A204.1 (cell line): ENCODE results near the gene DSC2.
A peak's percentile ranks its signal among the peaks of the same experiment; 100 is the strongest.

ENCODE experiments used
- FAIRE-seq: peaks from 2 replicates; lab custom pipeline; 2012; peaks lifted over from hg19 to GRCh38; lab: Jason Lieb, UNC

The DSC2 gene

DNA sequence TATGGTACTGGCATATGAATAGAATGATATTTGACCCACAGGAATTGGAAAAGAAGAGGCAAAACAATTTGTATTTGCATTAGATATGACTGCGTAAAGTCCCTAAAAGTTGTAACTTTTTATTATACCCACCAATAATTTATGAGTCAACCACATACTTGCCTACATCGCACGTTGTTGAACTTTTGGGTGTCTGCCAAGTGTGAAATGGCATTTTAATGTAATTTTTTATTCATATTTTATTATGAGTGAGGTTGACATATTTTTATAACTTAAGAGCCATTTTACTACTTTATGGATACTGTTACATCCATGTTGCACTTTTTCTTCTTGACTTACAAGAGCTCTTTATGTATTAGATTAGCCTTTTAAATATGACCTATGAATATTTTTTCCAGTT is 4.6 kb downstream of the DSC2 start:
- FAIRE-seq, result no peak

DNA sequence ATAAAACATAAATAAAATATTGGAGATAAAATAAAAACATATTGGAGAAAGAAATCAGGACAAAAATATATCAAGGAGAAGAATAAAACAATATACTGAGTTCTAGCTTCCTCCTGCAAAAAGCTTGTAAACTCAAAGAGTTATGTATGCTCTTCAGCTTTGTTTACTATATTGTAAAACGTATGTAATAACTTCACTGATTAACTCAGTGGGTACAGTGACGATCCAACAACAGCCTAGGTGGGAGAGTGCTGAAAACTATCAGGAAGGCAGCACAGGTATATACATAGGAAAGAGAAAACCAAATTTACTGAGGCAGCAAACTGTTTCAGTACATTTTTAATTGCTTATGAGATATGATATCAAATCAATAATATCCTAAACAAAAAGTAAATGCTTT is 8.3 kb downstream of the DSC2 start:
- FAIRE-seq, result no peak

DNA sequence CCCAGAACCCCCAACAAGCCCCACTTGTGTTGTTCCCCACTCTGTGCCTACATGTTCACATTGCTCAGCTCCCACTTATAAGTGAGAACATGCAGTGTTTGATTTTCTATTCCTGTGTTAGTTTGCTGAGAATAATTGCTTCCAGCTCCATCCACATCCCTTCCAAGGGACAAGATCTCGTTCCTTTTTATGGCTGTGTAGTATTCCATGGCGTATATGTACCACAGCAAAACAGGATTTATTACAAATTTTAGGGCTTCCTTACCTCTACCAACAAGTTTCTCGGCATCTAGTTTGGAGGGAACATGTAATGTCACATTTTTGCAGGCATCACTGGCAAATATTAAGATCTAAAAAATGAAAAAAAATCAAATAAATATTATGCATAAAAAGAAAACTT is 8.9 kb downstream of the DSC2 start:
- no peak for FAIRE-seq

DNA sequence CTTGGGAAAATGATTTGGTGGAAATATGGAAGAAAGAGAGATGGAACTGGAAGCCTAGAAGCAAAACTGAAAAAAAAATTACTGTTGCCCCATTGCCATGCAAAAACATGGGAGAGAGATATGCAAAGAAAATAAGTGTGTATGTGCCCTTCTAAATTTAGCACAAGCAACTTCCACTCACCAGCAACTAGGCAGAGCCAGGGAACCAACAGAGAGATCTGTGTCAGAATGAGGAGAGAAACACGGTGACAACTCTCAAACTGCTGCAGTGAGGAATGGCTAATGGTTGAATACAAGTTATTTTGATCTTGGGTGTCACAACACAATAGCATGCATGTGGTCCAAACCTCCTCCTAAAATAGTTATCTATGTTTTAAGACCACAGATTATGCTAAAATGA is 10.9 kb downstream of the DSC2 start:
- FAIRE-seq, result no peak

DNA sequence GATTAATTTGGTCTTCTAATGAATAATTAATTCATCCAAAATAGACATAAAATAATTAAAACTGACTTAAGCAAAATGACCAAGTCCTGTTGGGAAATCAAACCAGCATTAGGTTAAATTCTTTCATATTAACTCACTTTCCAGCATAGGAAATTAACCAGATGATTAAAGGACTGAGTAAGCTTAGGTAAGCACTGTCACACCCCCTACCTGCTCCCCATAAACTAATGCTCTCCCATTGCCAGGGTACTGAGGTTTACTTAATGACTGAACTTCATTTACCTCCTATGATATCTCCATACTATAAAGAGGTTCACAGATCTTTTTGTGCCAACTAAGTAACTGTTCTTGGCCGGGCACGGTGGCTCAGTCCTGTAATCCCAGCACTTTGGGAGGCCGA is 13.7 kb downstream of the DSC2 start:
- no peak for FAIRE-seq

DNA sequence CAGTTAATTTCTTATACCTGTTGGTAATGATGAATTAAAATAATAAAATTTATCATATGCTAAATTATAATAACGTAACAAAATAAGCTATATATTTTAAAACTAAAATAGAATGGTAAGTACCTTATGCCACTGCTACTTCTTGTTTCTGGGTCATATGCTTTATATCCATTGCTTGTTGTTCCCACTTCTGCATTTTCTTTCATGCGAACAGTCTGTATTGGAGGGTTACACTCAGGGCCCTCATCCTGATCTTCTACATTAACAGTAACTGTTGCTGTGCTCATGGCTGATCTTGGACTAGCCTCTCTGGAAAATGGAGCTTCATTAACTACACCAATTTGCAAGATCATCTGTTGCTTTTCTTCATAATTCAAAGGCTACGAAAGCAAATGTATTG is 22.2 kb downstream of the DSC2 start:
- no peak for FAIRE-seq

DNA sequence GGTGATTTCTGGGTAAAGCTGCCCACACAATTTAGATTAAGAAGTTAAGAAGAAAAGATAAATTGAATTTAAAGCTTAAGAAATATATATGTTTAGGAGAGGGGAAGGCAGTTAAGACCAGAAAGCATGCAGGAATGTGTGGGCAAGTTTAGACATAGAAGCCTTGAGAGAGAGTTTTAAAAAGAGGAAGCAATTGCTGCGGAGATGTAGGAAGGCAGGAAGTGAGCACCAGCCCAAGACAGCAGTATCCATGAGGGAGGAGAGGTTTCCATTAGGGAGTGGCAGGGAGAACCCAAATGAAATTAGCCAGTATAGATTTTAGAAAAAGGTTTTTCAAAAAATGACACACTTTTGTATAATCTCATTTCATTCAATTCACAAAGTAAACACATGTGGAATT is 24.3 kb downstream of the DSC2 start:
- no peak for FAIRE-seq

DNA sequence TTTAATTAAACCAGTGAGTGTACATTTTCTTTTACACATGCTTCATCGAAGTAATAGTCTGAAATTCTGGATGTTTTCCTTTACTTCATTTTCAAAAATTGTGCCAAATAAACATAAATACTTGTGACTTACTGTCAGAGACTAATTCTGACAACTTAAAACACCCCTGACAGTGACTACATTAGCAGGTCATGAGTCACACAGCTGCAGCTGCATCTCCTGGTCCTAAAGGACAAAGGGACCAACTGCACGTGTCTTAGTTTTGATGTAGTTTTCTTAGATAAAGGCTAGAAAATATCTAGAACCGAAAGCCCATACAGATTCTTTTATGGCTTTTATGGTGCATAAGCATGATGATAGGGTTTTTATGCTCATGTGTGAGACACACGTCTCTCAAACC is 30.0 kb downstream of the DSC2 start:
- FAIRE-seq, result no peak

DNA sequence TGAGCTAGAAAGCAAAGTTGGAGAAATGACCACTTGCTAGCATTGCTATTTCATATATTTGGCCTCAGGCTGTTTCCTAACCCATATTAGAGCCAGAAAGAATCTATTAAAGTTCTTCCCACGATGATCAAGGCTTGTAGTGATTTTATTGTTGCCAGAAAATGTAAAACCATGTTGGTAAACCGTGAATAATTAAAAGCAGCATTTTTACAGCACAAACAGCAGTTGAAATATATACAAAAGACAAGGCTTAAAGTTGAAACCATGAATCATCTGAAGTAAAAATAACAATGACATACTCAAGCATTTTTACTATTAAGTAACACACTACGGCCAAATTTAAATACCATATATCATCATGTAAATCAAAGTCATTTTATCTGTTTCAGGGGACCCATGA is 32.0 kb downstream of the DSC2 start:
- no peak for FAIRE-seq

DNA sequence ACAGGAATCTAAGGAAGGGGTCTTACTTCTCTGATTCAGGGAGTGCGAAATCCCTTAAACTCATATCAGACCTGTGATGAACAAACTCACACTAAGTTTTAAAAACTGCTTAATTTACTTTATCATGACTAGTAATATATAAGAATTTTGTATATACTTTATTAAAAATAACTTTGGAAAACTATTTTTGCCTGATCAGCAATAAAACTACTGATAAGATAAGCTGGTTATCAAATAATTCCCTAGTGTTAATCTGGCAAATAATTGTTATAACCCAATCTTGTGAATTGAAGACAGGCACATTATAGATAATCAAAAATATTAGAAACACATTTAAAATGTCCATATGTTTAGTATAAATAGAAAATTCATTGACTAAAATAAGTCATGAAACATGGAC is 36.0 kb downstream of the DSC2 start:
- no peak for FAIRE-seq

DNA sequence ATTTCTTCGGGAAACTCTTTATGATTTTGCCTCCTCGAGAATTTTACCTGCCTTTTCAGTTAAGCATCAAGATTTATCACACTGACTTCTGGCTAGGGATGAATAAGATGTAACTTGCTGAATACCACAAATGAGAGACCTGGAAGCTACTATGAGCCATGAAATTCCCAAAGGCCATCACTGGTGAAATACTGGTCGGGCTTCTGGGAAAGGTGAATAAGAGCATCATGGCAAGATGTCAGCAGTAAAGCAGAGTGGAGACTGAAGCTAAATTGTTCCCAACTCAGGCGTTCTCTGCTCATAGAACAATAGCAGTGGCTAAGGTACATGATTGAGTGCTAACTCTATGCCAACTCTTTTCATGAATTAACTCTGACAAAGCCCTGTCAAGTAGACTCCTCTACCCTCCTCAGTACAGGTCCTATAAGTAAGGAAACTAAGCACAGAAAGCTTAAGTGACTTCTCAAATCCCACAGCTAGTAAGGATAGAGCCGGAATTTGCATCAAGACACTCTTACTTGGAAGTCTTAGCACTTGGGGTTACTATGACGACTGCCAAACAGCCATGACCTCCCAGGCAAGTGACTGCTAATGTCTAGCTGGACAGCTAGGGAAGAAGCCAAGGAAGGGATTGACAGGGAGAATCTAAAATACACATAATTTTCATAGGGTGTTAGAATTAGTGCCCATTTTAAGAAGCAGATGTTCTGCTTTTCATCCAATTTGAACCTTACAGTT is 37.0 kb downstream of the DSC2 start:
- no peak for FAIRE-seq

DNA sequence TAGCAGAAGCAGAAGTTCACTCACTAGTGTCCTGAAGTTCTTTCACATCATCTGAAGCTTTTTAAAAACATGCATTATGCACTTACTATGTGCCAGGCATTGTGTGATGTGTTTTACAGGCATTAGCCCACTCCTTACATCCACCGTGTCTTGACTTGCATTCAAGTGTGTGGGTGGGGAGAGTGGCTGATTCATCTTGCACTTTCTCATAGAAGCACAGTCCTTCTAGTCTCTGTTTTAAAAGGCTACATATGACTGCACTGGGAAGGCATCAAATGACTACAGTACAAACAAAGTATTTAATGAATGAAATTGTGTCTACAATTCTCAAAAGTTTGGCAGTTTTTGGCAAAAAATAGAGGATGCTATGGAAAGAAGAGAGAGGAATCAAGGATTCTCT is 38.1 kb downstream of the DSC2 start:
- FAIRE-seq, result no peak

DNA sequence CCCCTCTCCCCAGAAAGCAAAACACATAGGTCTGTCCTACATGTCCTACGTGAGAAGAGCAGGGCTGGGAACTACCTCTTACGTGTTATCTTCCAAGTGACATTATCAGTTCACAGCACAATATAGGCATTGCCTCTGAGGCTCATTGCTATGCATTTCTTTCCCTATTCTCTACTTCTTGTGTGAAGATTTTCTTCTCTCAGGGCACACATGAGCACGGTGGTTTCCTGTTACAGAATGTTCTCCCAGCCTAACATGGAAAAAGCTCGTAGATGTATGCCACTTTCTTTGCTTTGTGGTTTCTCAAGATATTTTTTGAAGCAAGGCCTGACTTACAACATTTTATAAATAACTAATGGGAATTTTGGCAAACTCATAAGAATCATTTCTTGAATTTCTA is 40.3 kb downstream of the DSC2 start:
- no peak for FAIRE-seq

DNA sequence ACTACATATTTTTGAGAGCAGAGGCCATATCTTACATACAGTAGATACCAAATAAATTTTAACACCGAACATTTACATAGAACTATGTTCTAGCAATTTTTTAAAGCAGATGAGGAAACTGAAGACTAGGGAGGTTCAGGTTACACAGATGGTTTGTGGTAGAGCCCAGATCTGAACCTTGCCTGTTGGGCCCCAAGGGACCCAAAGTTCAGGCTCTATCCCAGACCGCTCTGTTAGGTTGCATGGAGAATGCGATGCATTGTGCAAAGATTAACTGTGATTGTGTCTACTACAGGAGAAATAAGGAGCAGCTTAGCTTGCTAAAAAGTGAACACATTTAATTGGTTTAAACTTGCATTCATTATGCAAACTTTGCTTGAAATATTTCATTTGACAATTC is 43.3 kb downstream of the DSC2 start:
- no peak for FAIRE-seq

DNA sequence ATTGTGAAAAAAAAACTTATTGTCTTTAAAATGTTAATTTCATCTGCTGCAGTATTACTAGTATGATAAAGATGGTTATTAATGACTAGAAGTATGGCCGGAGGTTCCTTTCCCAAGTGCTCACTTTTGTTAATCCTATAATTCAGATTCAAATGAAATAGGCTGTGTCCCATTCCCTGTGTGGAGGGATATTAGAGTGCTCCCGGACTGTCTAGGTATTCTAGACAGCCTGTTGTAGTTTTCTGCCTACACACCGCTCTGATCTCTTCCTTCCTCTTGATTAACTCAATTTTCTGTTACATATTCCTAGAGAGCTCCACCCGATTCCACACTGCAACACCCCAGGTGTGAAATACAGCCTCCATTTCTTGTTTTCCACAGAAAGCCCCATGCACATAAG is 44.3 kb downstream of the DSC2 start:
- FAIRE-seq, result no peak

DNA sequence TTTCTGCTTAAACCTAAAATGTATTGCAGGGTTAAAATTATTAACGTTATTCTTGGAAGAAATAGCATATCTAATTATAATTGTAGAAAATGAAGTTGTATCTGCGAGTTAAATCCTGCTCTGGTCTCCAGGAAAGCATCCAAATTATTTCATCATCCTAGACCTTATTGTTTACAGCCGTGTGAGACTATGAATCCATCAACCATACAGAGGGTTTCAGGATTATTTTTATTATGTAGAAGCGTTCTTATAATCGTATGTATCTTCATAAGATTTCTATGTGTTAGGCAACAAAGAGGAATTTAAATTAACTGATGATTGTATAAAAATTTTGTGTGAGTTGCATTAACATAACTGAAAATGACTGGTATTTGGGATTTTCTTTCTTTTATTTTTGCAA is 45.2 kb downstream of the DSC2 start:
- no peak for FAIRE-seq

DNA sequence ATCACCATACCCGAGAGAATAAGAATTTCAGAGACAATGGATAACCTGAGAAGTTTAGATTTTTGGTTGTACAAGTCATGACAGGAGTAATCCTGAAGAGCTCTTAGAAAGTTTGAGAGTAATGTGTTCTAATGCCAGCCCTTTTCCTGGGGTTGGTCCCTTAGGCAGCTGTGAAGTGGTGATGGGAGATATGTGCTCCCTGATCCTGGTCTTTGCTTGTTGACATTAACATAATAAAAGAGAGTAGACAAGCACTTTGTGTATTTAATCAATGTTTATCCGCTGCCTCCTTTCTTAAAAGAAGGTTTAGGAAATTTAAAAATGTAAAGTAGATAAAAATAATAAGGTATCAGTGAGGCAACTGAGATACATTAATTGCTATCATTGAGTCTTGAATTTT is 45.9 kb downstream of the DSC2 start:
- no peak for FAIRE-seq

DNA sequence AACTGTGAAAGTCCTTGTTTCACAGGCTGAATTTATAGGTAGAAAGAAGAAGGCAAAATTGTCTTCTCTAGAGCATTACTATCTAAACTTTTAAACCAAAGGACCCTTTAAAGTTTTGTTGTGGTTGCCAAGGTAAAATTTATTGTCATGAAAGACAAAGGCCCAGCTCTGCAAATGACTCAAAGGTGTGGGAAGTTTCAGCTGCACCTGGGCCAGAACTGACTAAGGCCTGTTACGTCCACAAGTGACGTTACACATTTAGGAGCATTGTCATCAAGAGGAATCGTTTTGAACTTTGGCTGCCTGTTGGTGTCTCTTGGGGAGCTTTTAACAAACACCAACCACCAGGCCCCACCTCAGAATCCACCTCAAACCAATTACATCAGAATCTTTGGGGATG is 51.6 kb downstream of the DSC2 start:
- FAIRE-seq, result no peak

DNA sequence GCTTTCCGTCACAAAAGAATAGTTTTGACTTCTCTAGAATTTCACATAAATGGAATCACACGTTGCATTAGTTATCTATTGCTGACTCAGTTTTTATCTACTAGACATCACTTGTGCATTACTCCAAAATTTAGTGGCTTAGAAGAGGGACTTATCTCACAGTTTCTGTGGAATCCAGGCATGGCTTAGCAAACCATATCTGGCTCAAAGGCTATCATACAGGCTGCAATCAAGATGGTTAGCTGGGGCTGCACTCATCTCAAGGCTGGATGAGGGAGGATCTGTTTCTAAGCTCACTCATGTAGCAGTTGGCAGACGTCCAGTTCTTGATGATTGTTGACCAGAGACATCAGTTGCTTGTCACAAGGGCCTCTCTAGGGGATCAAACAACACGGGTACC is 53.0 kb downstream of the DSC2 start:
- no peak for FAIRE-seq

DNA sequence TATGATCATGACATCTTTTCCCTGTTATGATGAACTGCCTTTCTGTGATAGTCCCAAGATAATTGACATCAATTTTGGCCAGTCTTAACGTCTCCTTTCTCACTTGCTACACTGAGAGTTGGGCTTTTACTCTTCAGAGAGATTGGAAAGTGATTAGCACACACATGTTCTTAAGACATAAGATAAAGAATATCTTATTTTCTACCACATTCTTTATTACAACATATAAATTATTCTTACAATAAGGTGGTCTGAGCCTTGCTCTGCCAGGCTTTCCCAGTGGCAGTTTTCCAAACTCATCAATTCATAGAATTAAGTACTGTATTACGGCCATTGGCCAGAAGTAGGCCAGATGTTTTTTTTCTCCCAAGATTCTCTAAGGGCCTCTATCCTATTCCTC is 54.0 kb downstream of the DSC2 start:
- FAIRE-seq, result no peak

DNA sequence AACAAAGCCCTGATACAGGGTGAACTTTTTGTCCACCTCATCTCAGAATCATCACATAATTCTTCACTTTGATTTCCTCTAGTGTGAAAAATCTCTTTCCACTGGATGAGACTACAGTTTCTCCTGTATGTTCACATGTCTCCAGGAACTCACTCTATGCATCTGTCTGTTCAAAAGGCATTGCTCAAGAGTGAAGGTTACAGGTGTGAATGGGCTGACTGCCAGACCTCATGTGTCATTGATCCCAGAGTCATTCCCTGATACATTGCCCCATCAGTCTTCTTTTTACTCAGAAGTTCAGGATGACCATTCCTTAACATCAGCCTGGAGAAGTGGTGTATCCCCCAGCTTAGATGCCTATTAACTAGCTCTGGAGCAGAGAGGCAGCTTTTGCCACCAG is 55.3 kb downstream of the DSC2 start:
- FAIRE-seq, result no peak

DNA sequence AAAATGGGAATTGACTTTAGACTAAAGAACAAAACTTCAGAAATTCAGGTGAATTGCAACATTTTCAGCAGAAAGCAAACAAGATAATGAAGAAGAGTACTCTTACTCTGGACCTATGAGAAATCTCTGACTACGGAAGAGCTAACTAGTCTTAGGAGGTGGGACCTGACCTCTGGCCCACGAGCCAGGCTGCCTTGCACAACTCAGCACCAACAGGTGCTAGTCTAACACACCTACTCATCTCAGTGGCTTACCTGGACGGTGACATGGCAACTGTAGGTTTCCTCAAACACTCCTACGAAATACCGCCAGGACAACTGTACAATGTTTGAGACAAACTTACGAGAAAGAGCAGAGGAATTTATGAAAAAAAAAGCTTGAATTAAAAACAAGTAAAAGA is 56.6 kb downstream of the DSC2 start:
- no peak for FAIRE-seq

DNA sequence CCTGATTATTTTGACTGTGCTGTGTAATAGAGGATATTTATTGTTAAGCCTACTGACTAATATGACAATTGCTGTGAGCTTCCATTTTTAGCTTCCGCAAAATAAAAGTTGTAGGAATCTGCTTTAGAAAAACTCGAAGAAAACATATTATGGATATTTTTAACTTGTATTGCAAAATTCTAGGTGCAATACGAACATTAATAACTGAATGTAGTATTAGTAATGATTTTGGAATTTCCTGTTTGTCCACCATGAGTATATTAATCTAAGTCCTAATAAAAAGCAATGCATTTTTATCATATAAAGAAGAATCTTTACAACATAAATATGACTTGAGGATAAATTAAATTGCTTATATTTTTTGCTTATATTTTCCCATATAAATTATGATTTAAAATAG is 57.3 kb downstream of the DSC2 start:
- FAIRE-seq, result peak; percentile 14

DNA sequence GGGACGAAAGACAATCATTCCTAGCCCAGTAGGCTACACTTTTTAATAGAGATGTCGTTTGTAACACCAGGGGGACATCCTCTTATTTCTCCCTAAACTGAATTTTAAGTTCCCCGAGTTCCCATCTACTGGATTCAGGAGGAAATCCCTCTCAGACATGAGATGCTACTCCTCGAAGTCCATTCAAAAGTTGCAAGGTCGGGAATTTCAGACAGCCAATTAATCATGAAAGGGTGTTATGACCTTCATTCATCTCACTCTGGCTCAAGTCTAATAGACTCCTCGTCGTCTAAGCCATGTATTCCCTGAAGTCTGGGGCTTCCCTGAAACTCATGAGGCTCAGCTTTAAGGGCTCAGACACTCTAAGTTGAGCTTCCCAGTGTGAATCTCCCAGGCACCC is 58.5 kb downstream of the DSC2 start:
- FAIRE-seq, result no peak
